ENCODE measurements around the gene RAB42. TPM values are rescaled to one million over a fixed set of nuclear protein-coding genes. Genes with fewer than 3 reads are reported as not detected.

The RAB42 gene
- total RNA-seq, 1 donor, result 5.1 TPM

DNA sequence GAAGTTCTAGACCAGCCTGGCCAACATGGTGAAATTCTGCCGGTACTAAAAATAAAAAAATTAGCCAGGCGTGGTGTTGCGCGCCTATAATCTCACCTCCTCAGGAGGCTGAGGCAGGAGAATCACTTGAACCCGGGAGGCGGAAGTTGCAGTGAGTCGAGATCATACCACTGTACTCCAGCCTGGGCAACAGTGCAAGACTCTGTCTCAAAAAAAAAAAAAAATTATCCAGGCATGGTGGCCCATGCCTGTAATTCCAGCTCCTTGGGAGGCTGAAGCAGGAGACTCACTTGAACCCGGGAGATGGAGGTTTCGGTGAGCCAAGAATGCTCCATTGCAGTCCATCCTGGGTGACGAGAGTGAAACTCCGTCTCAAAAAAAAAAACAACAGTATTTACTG is 18.5 kb upstream of the RAB42 start:
- peaks cover 12% of the 10 kb centered on the region for H4K20me1 ChIP-seq (ENCODE audit: insufficient read depth, low read length)

GRCh38 chr1:28577052-28577678 is 14.9 kb upstream of the RAB42 start:
- Histone ChIP-seq H2AFZ (ENCODE audit: low read length) (no peak overlapping the region), H3K79me2 (ENCODE audit: insufficient read depth, low read length) (peaks cover 24% of the 10 kb centered on the region), H3K9me3 (ENCODE audit: low read depth, low read length) (no peaks in the 10 kb centered on the region), H3K27ac (ENCODE audit: low read depth, low read length) (no peak overlapping the region), H3K36me3 (ENCODE audit: insufficient read depth, low read length) (peaks cover 41% of the 10 kb centered on the region), H4K20me1 (ENCODE audit: insufficient read depth, low read length) (peaks cover 40% of the 10 kb centered on the region), H3K27me3 (ENCODE audit: insufficient read depth, low read length) (no peaks in the 10 kb centered on the region), H3K4me2 (ENCODE audit: insufficient read depth, low read length) (no peak overlapping the region), H3K4me3 (ENCODE audit: insufficient read depth, low read length) (no peak overlapping the region), H3K4me1 (ENCODE audit: insufficient read depth, low read length) (peaks cover 19% of the 10 kb centered on the region)
- peak; percentile 26 for DNase-seq (ENCODE audit: insufficient read length, low spot score, missing footprints)
- TF ChIP-seq, protein P1, sequence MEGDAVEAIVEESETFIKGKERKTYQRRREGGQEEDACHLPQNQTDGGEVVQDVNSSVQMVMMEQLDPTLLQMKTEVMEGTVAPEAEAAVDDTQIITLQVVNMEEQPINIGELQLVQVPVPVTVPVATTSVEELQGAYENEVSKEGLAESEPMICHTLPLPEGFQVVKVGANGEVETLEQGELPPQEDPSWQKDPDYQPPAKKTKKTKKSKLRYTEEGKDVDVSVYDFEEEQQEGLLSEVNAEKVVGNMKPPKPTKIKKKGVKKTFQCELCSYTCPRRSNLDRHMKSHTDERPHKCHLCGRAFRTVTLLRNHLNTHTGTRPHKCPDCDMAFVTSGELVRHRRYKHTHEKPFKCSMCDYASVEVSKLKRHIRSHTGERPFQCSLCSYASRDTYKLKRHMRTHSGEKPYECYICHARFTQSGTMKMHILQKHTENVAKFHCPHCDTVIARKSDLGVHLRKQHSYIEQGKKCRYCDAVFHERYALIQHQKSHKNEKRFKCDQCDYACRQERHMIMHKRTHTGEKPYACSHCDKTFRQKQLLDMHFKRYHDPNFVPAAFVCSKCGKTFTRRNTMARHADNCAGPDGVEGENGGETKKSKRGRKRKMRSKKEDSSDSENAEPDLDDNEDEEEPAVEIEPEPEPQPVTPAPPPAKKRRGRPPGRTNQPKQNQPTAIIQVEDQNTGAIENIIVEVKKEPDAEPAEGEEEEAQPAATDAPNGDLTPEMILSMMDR (IDR thresholded peaks at IDR 0.05; ENCODE audit: extremely low read depth, low read depth, low read length), result no peak

More for the DNA sequence above, 18.5 kb upstream of the RAB42 start:
- Histone ChIP-seq H3K9me3 (ENCODE audit: low read depth, low read length) (no peaks in the 10 kb centered on the region), H3K4me3 (ENCODE audit: insufficient read depth, low read length) (no peak overlapping the region), H3K36me3 (ENCODE audit: insufficient read depth, low read length) (peaks cover 37% of the 10 kb centered on the region), H3K4me2 (ENCODE audit: insufficient read depth, low read length) (no peak overlapping the region), H3K79me2 (ENCODE audit: insufficient read depth, low read length) (no peaks in the 10 kb centered on the region), H3K4me1 (ENCODE audit: insufficient read depth, low read length) (no peaks in the 10 kb centered on the region), H2AFZ (ENCODE audit: low read length) (no peak overlapping the region), H3K27ac (ENCODE audit: low read depth, low read length) (no peak overlapping the region), H3K27me3 (ENCODE audit: insufficient read depth, low read length) (no peaks in the 10 kb centered on the region)
- DNase-seq (ENCODE audit: insufficient read length, low spot score, missing footprints), result no peak
- TF ChIP-seq, protein P1 (IDR thresholded peaks at IDR 0.05; ENCODE audit: extremely low read depth, low read depth, low read length), result no peak

GRCh38 chr1:28577738-28578536 is 14.1 kb upstream of the RAB42 start:
- peaks cover 23% of the 10 kb centered on the region for H3K4me1 ChIP-seq (ENCODE audit: insufficient read depth, low read length)
- no peaks in the 10 kb centered on the region for H3K9me3 ChIP-seq (ENCODE audit: low read depth, low read length)
- DNase-seq (ENCODE audit: insufficient read length, low spot score, missing footprints), result peak; percentile 63

More at GRCh38 chr1:28577738-28578536, 14.1 kb upstream of the RAB42 start:
- H3K4me2 ChIP-seq (ENCODE audit: insufficient read depth, low read length), result no peak overlapping the region
- H2AFZ ChIP-seq (ENCODE audit: low read length), result no peak overlapping the region
- H3K79me2 ChIP-seq (ENCODE audit: insufficient read depth, low read length), result peaks cover 24% of the 10 kb centered on the region
- peaks cover 40% of the 10 kb centered on the region for H4K20me1 ChIP-seq (ENCODE audit: insufficient read depth, low read length)
- peaks cover 41% of the 10 kb centered on the region for H3K36me3 ChIP-seq (ENCODE audit: insufficient read depth, low read length)
- TF ChIP-seq, protein P1 (IDR thresholded peaks at IDR 0.05; ENCODE audit: extremely low read depth, low read depth, low read length), result no peak
- H3K27ac ChIP-seq (ENCODE audit: low read depth, low read length), result no peak overlapping the region
- no peaks in the 10 kb centered on the region for H3K27me3 ChIP-seq (ENCODE audit: insufficient read depth, low read length)
- no peak overlapping the region for H3K4me3 ChIP-seq (ENCODE audit: insufficient read depth, low read length)
